Memory B cell (primary cell): ENCODE measurements around the gene NAALADL2.
"Not testable (repeated sequence)": the region's sequence is repeated elsewhere in the genome, so short reads cannot be mapped to it uniquely, and the experiment has no call there.

Experiments
- ATAC-seq: fragments of 150-1000 bp; cut with Tn5 transposase; 2 replicates; pipeline ENCODE4 v1.10.0; 2021; ENCODE audit warnings: low read depth, mild to moderate bottlenecking, moderate library complexity
- DNase-seq, 2 donors: peaks; one replicate each; pipeline ENCODE4 v3.0.0; 2022; ENCODE audit warnings: low spot score in 2 of 2
- H3K27ac Mint-ChIP-seq: one replicate; pipeline ENCODE4 v1.8.0; 2022; ENCODE audit warnings: mild to moderate bottlenecking, moderate library complexity, mixed read lengths
- H3K27me3 Mint-ChIP-seq: one replicate; pipeline ENCODE4 v1.8.0; 2022; ENCODE audit warnings: mixed read lengths
- H3K36me3 Mint-ChIP-seq: one replicate; pipeline ENCODE4 v1.8.0; 2022; ENCODE audit warnings: mild to moderate bottlenecking, mixed read lengths
- H3K4me1 Mint-ChIP-seq: one replicate; pipeline ENCODE4 v1.8.0; 2022; ENCODE audit warnings: mixed read lengths
- H3K4me3 Mint-ChIP-seq: one replicate; pipeline ENCODE4 v1.8.0; 2022; ENCODE audit warnings: mild to moderate bottlenecking, moderate library complexity, mixed read lengths
- H3K9me3 Mint-ChIP-seq: one replicate; pipeline ENCODE4 v1.8.0; 2022; ENCODE audit warnings: mixed read lengths

Gene NAALADL2

GRCh38 chr3:175392653-175393052 lies 533.5 kb downstream of the NAALADL2 start:
- Mint-ChIP-seq H3K4me3 (no peak overlapping the region), H3K27me3 (no peaks in the 10 kb centered on the region), H3K4me1 (no peaks in the 10 kb centered on the region), H3K36me3 (no peaks in the 10 kb centered on the region), H3K27ac (no peak overlapping the region), H3K9me3 (peaks cover 4% of the 10 kb centered on the region)
- DNase-seq = no peak
- ATAC-seq = no peak

- H3K27ac Mint-ChIP-seq = no peak overlapping the region
- no peaks in the 10 kb centered on the region for H3K27me3 Mint-ChIP-seq
- H3K4me1 Mint-ChIP-seq = no peaks in the 10 kb centered on the region
- H3K9me3 Mint-ChIP-seq = peaks cover 4% of the 10 kb centered on the region
- ATAC-seq (no peak), DNase-seq (no peak)
- no peak overlapping the region for H3K4me3 Mint-ChIP-seq
- no peaks in the 10 kb centered on the region for H3K36me3 Mint-ChIP-seq
Observed at GRCh38 chr3:175397372-175397771, 538.2 kb downstream of the NAALADL2 start.

GRCh38 chr3:175398676-175399075 lies 539.5 kb downstream of the NAALADL2 start:
- Mint-ChIP-seq H3K27me3 (no peaks in the 10 kb centered on the region), H3K4me3 (no peak overlapping the region), H3K27ac (no peak overlapping the region), H3K4me1 (no peaks in the 10 kb centered on the region), H3K9me3 (peaks cover 6% of the 10 kb centered on the region), H3K36me3 (no peaks in the 10 kb centered on the region)
- ATAC-seq (no peak), DNase-seq (no peak)

GRCh38 chr3:175399156-175399840 lies 540.2 kb downstream of the NAALADL2 start:
- DNase-seq (no peak), ATAC-seq (no peak)
- Mint-ChIP-seq H3K4me1 (no peaks in the 10 kb centered on the region), H3K4me3 (no peak overlapping the region), H3K9me3 (peaks cover 5% of the 10 kb centered on the region), H3K27me3 (no peaks in the 10 kb centered on the region), H3K36me3 (no peaks in the 10 kb centered on the region), H3K27ac (no peak overlapping the region)

- no peaks in the 10 kb centered on the region for H3K4me1 Mint-ChIP-seq
- ATAC-seq (no peak), DNase-seq (no peak)
Observed at GRCh38 chr3:175404027-175404426, 544.9 kb downstream of the NAALADL2 start.

GRCh38 chr3:175404621-175405020 lies 545.5 kb downstream of the NAALADL2 start:
- DNase-seq (no peak), ATAC-seq (no peak)
- no peak overlapping the region for H3K27ac Mint-ChIP-seq
- peaks cover 1% of the 10 kb centered on the region for H3K9me3 Mint-ChIP-seq
- no peaks in the 10 kb centered on the region for H3K27me3 Mint-ChIP-seq
- H3K36me3 Mint-ChIP-seq = no peaks in the 10 kb centered on the region
- H3K4me3 Mint-ChIP-seq = no peak overlapping the region
- no peaks in the 10 kb centered on the region for H3K4me1 Mint-ChIP-seq

More at GRCh38 chr3:175404027-175404426, 544.9 kb downstream of the NAALADL2 start:
- Mint-ChIP-seq H3K36me3 (no peaks in the 10 kb centered on the region), H3K4me3 (no peak overlapping the region), H3K27ac (no peak overlapping the region), H3K27me3 (no peaks in the 10 kb centered on the region), H3K9me3 (peaks cover 1% of the 10 kb centered on the region)

- H3K9me3 Mint-ChIP-seq = peaks cover 2% of the 10 kb centered on the region
- no peak overlapping the region for H3K4me3 Mint-ChIP-seq
- no peaks in the 10 kb centered on the region for H3K36me3 Mint-ChIP-seq
- ATAC-seq (no peak), DNase-seq (no peak)
- H3K4me1 Mint-ChIP-seq = no peaks in the 10 kb centered on the region
- H3K27ac Mint-ChIP-seq = no peak overlapping the region
- H3K27me3 Mint-ChIP-seq = no peaks in the 10 kb centered on the region
Observed at GRCh38 chr3:175410251-175410650, 551.1 kb downstream of the NAALADL2 start.

- DNase-seq = no peak
- Mint-ChIP-seq H3K27me3 (no peaks in the 10 kb centered on the region), H3K27ac (no peak overlapping the region), H3K36me3 (no peaks in the 10 kb centered on the region), H3K4me1 (no peaks in the 10 kb centered on the region), H3K9me3 (peaks cover 2% of the 10 kb centered on the region), H3K4me3 (no peak overlapping the region)
- ATAC-seq = no peak
Observed at GRCh38 chr3:175411405-175411804, 552.3 kb downstream of the NAALADL2 start.

- no peaks in the 10 kb centered on the region for H3K4me1 Mint-ChIP-seq
- no peak overlapping the region for H3K27ac Mint-ChIP-seq
- H3K36me3 Mint-ChIP-seq = no peaks in the 10 kb centered on the region
- no peaks in the 10 kb centered on the region for H3K27me3 Mint-ChIP-seq
- ATAC-seq (no peak), DNase-seq (no peak)
- H3K4me3 Mint-ChIP-seq = no peak overlapping the region
- peaks cover 2% of the 10 kb centered on the region for H3K9me3 Mint-ChIP-seq
Observed at GRCh38 chr3:175411946-175412345, 552.8 kb downstream of the NAALADL2 start.

GRCh38 chr3:175413926-175414325 lies 554.8 kb downstream of the NAALADL2 start:
- ATAC-seq (no peak), DNase-seq (no peak)
- Mint-ChIP-seq H3K4me3 (no peak overlapping the region), H3K27ac (no peak overlapping the region), H3K27me3 (no peaks in the 10 kb centered on the region), H3K9me3 (peaks cover 4% of the 10 kb centered on the region), H3K4me1 (no peaks in the 10 kb centered on the region), H3K36me3 (no peaks in the 10 kb centered on the region)

- no peak for ATAC-seq
- H3K4me1 Mint-ChIP-seq = no peaks in the 10 kb centered on the region
- no peaks in the 10 kb centered on the region for H3K27me3 Mint-ChIP-seq
- peaks cover 2% of the 10 kb centered on the region for H3K9me3 Mint-ChIP-seq
- H3K27ac Mint-ChIP-seq = no peak overlapping the region
- H3K4me3 Mint-ChIP-seq = no peak overlapping the region
- H3K36me3 Mint-ChIP-seq = no peaks in the 10 kb centered on the region
- no peak for DNase-seq
Observed at GRCh38 chr3:175416600-175416999, 557.5 kb downstream of the NAALADL2 start.

GRCh38 chr3:175417426-175417825 lies 558.3 kb downstream of the NAALADL2 start:
- Mint-ChIP-seq H3K27me3 (no peaks in the 10 kb centered on the region), H3K9me3 (peaks cover 4% of the 10 kb centered on the region), H3K36me3 (no peaks in the 10 kb centered on the region), H3K27ac (no peak overlapping the region), H3K4me1 (no peaks in the 10 kb centered on the region), H3K4me3 (no peak overlapping the region)
- ATAC-seq (no peak), DNase-seq (no peak)

GRCh38 chr3:175421902-175422301 lies 562.8 kb downstream of the NAALADL2 start:
- Mint-ChIP-seq H3K4me1 (no peaks in the 10 kb centered on the region), H3K4me3 (no peak overlapping the region), H3K9me3 (peaks cover 6% of the 10 kb centered on the region), H3K27ac (no peak overlapping the region), H3K36me3 (no peaks in the 10 kb centered on the region), H3K27me3 (no peaks in the 10 kb centered on the region)
- ATAC-seq = no peak
- no peak for DNase-seq

GRCh38 chr3:175422744-175423143 lies 563.6 kb downstream of the NAALADL2 start:
- no peaks in the 10 kb centered on the region for H3K4me1 Mint-ChIP-seq
- H3K27ac Mint-ChIP-seq = no peak overlapping the region
- ATAC-seq (no peak), DNase-seq (no peak)
- H3K27me3 Mint-ChIP-seq = no peaks in the 10 kb centered on the region
- H3K9me3 Mint-ChIP-seq = peaks cover 6% of the 10 kb centered on the region
- H3K4me3 Mint-ChIP-seq = no peak overlapping the region
- H3K36me3 Mint-ChIP-seq = no peaks in the 10 kb centered on the region

- H3K9me3 Mint-ChIP-seq, H3K36me3 Mint-ChIP-seq, DNase-seq, ATAC-seq, H3K4me1 Mint-ChIP-seq, H3K27me3 Mint-ChIP-seq, H3K4me3 Mint-ChIP-seq, H3K27ac Mint-ChIP-seq: not testable (repeated sequence)
Observed at GRCh38 chr3:175423848-175424247, 564.7 kb downstream of the NAALADL2 start.
